Activated CD4-positive, alpha-beta memory T cell treated with anti-CD3 and anti-CD28 coated beads, Interleukin-2, amount 10 ng/mL, durations not matched to agents 7 days and 5 days (primary cell): ENCODE results near the gene CCDC175. TPM values are rescaled to one million over a fixed set of nuclear protein-coding genes. Genes with fewer than 3 reads are reported as not detected.

ENCODE experiments used
- CTCF ChIA-PET: fragments of 350-600 bp; sonication (Branson Sonifier 250); formaldehyde crosslinking; loops from one replicate; lab custom pipeline; 2021; ENCODE audit warnings: antibody characterized with exemption, inconsistent platforms; lab: Charles Lee
- POLR2A ChIA-PET: fragments of 350-600 bp; sonication (Branson Sonifier 250); formaldehyde crosslinking; loops from one replicate; lab custom pipeline; 2021; ENCODE audit warnings: antibody characterized with exemption; lab: Charles Lee
- DNase-seq: peaks from one replicate; pipeline ENCODE4 v3.0.0-alpha.2; 2020
- H3K27ac Mint-ChIP-seq: one replicate; pipeline ENCODE4 v1.8.0; 2021; ENCODE audit warnings: mild to moderate bottlenecking, mixed read lengths
- H3K27me3 Mint-ChIP-seq: one replicate; pipeline ENCODE4 v1.8.0; 2021; ENCODE audit warnings: mixed read lengths
- H3K36me3 Mint-ChIP-seq: one replicate; pipeline ENCODE4 v1.8.0; 2021; ENCODE audit warnings: low read depth, mixed read lengths
- H3K4me1 Mint-ChIP-seq: one replicate; pipeline ENCODE4 v1.8.0; 2021; ENCODE audit warnings: mixed read lengths
- H3K4me3 Mint-ChIP-seq: one replicate; pipeline ENCODE4 v1.8.0; 2021; ENCODE audit warnings: mild to moderate bottlenecking, mixed read lengths
- H3K9me3 Mint-ChIP-seq: one replicate; pipeline ENCODE4 v1.8.0; 2021; ENCODE audit warnings: mixed read lengths
- total RNA-seq, 2 experiments: library from RNA; stranded (reverse); gene quantifications; one replicate each; pipeline ENCODE4 v1.2.3, GENCODE V29; 2021

CCDC175 gene
- total RNA-seq, 2 experiments from 2014 or later, result not detected

DNA sequence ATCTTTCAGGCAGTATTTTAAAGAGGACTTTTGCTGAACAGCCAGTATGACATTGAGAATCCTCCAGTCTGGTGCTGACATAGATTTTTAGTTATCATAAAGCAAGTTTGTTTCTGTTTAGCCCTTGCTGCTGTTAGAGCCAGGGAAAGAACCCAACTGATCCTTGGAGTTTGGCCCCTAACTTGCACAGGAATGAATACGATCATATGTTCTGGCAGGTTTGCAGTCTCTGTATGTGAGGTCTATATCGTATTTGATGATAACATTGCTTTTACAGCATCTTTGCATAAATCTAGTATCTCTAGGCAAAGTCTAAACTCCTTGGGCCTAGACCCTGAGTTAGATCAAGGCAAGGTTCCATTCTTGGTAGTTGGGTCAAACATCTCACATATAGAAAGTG lies 4.3 kb upstream of the CCDC175 start:
- Mint-ChIP-seq H3K27ac (no peak overlapping the region), H3K36me3 (no peaks in the 10 kb centered on the region), H3K27me3 (peaks cover 2% of the 10 kb centered on the region), H3K4me3 (no peak overlapping the region), H3K9me3 (no peaks in the 10 kb centered on the region), H3K4me1 (peaks cover 7% of the 10 kb centered on the region)
- no peak for DNase-seq
- ChIA-PET CTCF (no interaction called here), POLR2A (no interaction called here)

DNA sequence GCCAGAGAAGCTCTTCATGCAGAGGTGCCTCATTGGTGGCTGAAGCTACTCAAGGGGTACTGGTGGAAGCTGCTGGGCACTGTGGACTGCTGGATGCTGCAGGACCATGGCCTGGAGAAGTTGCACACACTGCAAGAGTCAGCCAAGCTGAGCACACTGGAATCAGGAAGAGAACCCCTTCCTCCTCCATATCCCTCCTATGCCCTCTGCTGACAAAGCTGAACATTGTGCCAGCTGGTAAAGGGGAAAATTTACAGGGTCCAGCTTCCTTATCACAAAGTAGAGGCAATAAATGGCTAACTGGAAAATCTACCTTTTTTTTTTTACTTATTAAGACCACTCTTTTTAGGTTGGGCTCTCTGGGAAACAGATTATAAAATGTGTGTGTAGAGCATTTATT lies 6.5 kb downstream of the CCDC175 start:
- ChIA-PET CTCF (interaction anchor here (0.7 kb wide), 1 partner anchor 228 kb away, joined by 4 read pairs; no protein-coding TSS in a partner anchor), POLR2A (interaction anchor here (0.6 kb wide), 1 partner anchor 260 kb away, joined by 4 read pairs; no protein-coding TSS in a partner anchor)
- no peak for DNase-seq
- H3K4me3 Mint-ChIP-seq, result no peak overlapping the region
- H3K27ac Mint-ChIP-seq, result no peak overlapping the region
- H3K36me3 Mint-ChIP-seq, result no peaks in the 10 kb centered on the region
- H3K4me1 Mint-ChIP-seq, result no peaks in the 10 kb centered on the region
- H3K27me3 Mint-ChIP-seq, result peaks cover 21% of the 10 kb centered on the region
- no peaks in the 10 kb centered on the region for H3K9me3 Mint-ChIP-seq

DNA sequence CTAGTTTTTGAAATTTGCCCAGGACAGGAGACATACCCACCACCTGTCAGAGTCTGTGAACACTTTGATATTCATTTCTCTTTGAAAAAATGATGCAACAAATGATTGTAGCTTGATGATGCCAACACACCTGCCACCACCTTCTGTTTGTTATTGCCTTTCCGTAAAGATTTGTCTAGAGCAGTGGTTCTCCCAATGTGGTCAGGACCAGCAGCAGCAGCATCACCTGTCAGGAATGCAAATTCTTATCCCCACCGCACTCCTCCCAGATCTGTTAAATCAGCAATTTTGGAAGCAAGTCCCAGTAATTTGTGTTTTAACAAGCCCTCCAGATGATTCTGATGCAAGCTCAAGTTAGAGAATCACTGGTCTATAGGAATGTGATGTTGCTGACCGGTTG lies 9.9 kb downstream of the CCDC175 start:
- POLR2A ChIA-PET, result no interaction called here
- CTCF ChIA-PET, result interaction anchor here (0.9 kb wide), 1 partner anchor 9 kb away, joined by 3 read pairs; no protein-coding TSS in a partner anchor
- Mint-ChIP-seq H3K4me3 (no peak overlapping the region), H3K4me1 (no peaks in the 10 kb centered on the region), H3K27me3 (peaks cover 22% of the 10 kb centered on the region), H3K9me3 (no peaks in the 10 kb centered on the region), H3K36me3 (no peaks in the 10 kb centered on the region), H3K27ac (no peak overlapping the region)
- DNase-seq, result no peak

DNA sequence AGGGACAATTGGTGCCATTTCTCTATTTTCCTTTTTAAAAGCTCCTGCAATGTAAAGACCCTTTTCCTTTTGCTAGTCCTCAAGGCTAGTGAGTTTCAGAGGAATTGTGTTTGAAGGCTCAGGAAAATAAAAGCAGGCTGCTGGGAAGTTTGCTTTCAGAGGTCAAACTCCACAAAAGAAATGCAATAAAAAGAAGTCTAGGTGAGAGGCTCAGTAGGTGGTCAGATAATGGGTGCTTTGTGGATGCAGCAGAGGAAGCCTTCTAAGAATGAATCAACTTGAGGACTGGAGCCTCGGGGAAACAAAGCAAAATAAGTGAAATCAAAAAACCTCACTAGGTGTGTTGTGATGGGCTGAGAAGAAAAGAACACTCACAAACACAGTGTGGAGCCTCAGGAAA lies 10.3 kb downstream of the CCDC175 start:
- POLR2A ChIA-PET, result no interaction called here

DNA sequence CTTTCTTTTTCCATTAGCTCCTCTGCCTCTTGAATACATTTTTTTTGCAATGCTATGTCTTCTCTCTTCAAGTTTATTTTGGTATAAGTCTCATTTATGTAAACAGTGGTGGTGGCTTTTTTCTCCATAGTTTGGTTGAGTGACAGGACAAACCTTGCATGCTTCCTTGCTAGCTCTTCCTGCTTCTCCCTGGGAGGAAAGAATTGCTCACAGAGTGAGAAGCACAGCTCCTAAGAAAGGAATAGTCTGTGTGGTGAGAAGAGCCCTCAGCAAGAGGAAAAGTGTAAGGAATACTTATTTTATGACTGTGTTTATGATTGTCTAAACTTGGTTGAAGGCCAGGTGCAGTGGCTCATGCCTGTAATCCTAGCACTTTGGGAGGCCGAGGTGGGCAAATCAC lies 11.5 kb downstream of the CCDC175 start:
- H3K4me1 Mint-ChIP-seq, result no peaks in the 10 kb centered on the region
- H3K36me3 Mint-ChIP-seq, result no peaks in the 10 kb centered on the region
- no peak overlapping the region for H3K27ac Mint-ChIP-seq
- H3K4me3 Mint-ChIP-seq, result no peak overlapping the region
- no peaks in the 10 kb centered on the region for H3K9me3 Mint-ChIP-seq
- peaks cover 21% of the 10 kb centered on the region for H3K27me3 Mint-ChIP-seq
- no peak for DNase-seq
- ChIA-PET CTCF (no interaction called here), POLR2A (no interaction called here)

More for the DNA sequence above, 10.3 kb downstream of the CCDC175 start:
- no peak for DNase-seq
- Mint-ChIP-seq H3K4me1 (no peaks in the 10 kb centered on the region), H3K9me3 (no peaks in the 10 kb centered on the region), H3K4me3 (no peak overlapping the region), H3K27me3 (peaks cover 21% of the 10 kb centered on the region), H3K36me3 (no peaks in the 10 kb centered on the region), H3K27ac (no peak overlapping the region)
- CTCF ChIA-PET, result interaction anchor here (0.9 kb wide), 1 partner anchor 10 kb away, joined by 3 read pairs; no protein-coding TSS in a partner anchor

DNA sequence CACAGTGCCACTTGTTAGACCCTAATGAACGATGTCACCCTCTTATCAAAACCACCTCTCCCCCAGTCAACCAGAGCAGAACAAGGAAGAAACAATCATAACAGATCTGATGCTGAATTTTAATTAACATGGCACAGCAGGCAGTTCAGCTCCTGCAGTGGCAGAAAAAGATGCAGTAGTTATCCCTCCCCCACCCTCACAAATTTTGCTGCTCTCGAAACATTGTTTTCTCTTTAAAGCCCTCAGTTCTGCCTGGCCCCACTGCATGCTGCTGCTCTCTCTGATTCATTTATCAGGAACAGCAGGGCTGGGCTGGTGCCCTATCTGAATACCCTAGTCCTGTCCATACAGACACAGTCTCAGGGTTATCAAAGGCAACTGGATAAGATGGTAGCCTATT lies 12.2 kb downstream of the CCDC175 start:
- no peaks in the 10 kb centered on the region for H3K4me1 Mint-ChIP-seq
- no peak overlapping the region for H3K4me3 Mint-ChIP-seq
- DNase-seq, result no peak
- no peak overlapping the region for H3K27ac Mint-ChIP-seq
- H3K9me3 Mint-ChIP-seq, result no peaks in the 10 kb centered on the region
- ChIA-PET CTCF (no interaction called here), POLR2A (no interaction called here)
- peaks cover 21% of the 10 kb centered on the region for H3K27me3 Mint-ChIP-seq
- H3K36me3 Mint-ChIP-seq, result no peaks in the 10 kb centered on the region

DNA sequence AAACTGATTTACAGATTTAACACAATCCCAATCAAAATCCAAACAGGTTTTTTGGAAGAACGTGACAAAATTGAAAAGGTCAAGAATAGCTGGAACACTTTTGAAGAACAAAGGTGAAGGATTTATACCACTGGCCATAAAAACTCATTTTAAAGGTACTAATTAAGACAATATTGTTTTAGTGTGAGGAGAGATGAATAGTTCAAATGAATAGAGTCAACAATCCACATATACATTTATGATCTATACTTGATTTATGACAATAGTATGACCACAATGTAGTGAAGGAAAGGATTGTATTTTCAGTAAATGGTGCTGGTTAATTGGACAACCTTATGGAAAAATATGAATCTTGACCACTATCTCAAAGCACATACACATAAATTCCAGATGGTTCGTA lies 29.3 kb downstream of the CCDC175 start:
- ChIA-PET CTCF (interaction anchor here (1.8 kb wide), 1 partner anchor 29 kb away, joined by 4 read pairs; the partner anchor contains the start of gene CCDC175), POLR2A (no interaction called here)
- Mint-ChIP-seq H3K4me3 (no peak overlapping the region), H3K4me1 (no peaks in the 10 kb centered on the region), H3K27me3 (peaks cover 1% of the 10 kb centered on the region), H3K9me3 (no peaks in the 10 kb centered on the region), H3K36me3 (no peaks in the 10 kb centered on the region), H3K27ac (no peak overlapping the region)
- DNase-seq, result no peak

DNA sequence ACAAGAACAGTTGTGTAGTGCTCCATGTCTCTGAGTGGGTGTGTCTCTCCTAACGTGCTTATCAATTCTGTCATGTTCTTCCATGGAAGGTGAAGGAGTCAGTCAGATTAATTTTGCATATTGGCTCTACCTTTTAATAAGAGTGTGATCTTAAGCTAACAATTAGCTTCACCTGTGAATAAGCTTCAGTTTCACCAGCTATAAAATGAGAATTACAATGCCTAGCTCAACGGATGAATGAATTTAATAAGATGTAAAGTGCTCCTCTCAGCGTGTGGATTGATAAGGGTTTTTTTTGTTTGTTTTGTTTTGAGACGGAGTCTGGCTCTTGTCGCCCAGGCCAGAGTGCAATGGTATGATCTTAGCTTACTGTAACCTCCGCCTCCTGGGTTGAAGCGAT lies 32.7 kb downstream of the CCDC175 start:
- H3K9me3 Mint-ChIP-seq, result no peaks in the 10 kb centered on the region
- no peak overlapping the region for H3K27ac Mint-ChIP-seq
- no peak for DNase-seq
- ChIA-PET CTCF (no interaction called here), POLR2A (no interaction called here)
- no peaks in the 10 kb centered on the region for H3K4me1 Mint-ChIP-seq
- H3K27me3 Mint-ChIP-seq, result peaks cover 2% of the 10 kb centered on the region
- H3K4me3 Mint-ChIP-seq, result no peak overlapping the region
- no peaks in the 10 kb centered on the region for H3K36me3 Mint-ChIP-seq

DNA sequence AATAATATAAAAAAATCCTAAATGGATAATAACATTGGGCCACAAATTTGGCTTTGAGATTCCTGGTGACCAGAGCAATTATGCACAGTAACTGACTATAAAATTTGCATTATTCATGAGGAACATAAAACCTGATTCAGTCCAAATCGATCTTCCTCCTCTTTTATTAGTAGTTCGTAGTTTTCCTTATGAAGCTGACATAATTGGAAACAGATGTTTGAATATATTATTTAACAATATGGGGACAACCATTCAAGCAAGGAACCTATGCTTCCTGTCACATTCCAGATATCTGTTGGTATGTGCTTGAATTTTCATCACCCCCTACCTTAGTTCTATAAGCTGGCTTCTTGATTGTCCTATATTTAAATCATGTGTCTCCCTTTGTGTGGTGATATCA lies 34.9 kb downstream of the CCDC175 start:
- no peak overlapping the region for H3K4me3 Mint-ChIP-seq
- no peak for DNase-seq
- ChIA-PET POLR2A (no interaction called here), CTCF (no interaction called here)
- H3K27ac Mint-ChIP-seq, result no peak overlapping the region
- H3K27me3 Mint-ChIP-seq, result peaks cover 6% of the 10 kb centered on the region
- H3K9me3 Mint-ChIP-seq, result no peaks in the 10 kb centered on the region
- H3K4me1 Mint-ChIP-seq, result no peaks in the 10 kb centered on the region
- H3K36me3 Mint-ChIP-seq, result no peaks in the 10 kb centered on the region

DNA sequence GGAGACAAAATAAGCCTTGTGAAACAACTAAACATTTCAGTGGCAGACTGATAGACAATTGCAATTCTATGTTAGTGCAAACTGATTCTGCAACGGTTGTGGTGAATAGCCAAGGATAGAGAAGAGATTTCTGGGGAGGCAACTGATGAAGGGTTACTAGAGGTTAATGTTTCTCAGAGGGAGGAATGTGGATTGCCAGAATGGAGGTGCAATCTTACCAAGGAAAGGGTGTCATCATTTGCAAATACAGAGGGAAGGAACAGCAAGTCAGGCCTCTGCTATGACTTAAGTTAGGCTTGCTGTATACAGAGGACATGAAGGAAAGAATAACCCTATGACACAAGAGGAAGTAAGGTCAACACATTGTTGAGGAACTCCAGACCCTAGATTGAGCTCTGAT lies 35.8 kb downstream of the CCDC175 start:
- DNase-seq, result no peak
- Mint-ChIP-seq H3K36me3 (no peaks in the 10 kb centered on the region), H3K27ac (no peak overlapping the region), H3K9me3 (no peaks in the 10 kb centered on the region), H3K4me3 (no peak overlapping the region), H3K27me3 (peaks cover 4% of the 10 kb centered on the region), H3K4me1 (no peaks in the 10 kb centered on the region)
- ChIA-PET CTCF (no interaction called here), POLR2A (no interaction called here)

DNA sequence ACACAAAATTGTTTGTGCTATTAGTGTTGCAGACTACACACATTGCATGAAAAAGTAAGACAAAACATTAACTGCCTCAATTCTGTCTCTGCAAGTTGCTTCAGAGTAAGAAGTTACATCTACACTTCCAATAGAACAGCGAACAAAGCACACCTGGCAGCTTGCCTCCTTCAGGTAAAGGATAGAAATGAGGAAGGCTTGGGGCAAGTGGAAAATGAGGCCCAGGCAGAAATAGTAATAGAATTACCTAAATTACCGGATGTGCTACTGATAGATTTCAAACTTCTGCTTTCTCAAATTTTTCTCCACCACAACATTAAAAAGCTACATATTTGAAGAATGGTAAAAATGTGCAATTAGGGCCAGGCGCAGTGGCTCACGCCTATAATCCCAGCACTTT lies 37.7 kb downstream of the CCDC175 start:
- H3K4me1 Mint-ChIP-seq, result no peaks in the 10 kb centered on the region

DNA sequence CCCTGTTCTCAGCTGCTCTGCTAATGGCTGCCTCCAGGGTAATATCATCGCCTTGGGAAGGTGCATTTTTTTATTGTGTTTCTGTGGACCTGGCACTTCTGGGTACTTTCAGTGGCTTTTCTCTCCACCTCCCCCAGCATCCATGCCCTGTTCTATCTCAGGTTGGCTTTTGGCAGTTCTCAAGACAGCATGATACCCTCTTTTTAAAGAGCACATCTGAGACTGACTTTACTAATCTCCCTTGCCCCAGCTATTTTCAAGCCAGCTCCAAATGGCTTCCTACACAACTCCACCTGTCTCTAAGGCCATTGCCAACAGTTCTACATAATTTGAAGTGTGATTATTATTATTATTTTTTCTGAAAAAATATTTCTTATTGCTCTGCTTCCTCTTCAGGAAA lies 39.1 kb downstream of the CCDC175 start:
- Mint-ChIP-seq H3K36me3 (no peaks in the 10 kb centered on the region), H3K27ac (no peak overlapping the region), H3K4me3 (no peak overlapping the region), H3K4me1 (no peaks in the 10 kb centered on the region), H3K27me3 (peaks cover 4% of the 10 kb centered on the region), H3K9me3 (no peaks in the 10 kb centered on the region)
- ChIA-PET CTCF (no interaction called here), POLR2A (no interaction called here)
- DNase-seq, result no peak

More for the DNA sequence above, 37.7 kb downstream of the CCDC175 start:
- ChIA-PET POLR2A (no interaction called here), CTCF (no interaction called here)
- H3K27ac Mint-ChIP-seq, result no peak overlapping the region
- no peak overlapping the region for H3K4me3 Mint-ChIP-seq
- no peaks in the 10 kb centered on the region for H3K9me3 Mint-ChIP-seq
- DNase-seq, result no peak
- no peaks in the 10 kb centered on the region for H3K36me3 Mint-ChIP-seq
- peaks cover 4% of the 10 kb centered on the region for H3K27me3 Mint-ChIP-seq

DNA sequence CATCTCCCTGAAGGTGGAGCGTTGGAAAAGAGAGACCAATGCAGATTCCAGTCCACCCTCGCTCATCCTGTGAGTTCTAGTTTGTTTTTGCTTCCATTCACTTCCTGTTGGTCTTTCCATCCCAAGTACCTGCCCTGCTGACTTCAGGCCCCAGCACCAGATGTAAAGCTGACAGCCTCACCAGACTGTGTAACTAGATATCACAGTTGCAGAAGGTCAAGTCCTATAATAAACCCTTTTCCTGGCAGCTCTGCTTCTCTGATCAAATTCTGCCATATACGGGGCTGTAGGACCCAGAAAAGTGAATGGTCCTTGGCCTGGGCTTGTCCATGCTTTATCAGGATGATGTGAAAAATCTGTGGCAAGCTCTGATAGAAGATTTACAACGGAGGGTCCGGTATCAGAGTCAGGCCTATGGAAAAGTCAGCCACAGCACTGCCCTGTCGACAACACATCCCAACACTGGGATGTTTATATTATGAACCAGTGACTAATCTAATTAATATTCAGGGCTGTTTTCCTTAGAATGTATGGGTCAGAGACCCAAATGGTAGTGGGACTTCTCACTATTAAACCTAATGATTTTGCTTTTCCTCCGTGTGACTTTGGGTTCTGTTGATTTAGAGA lies 42.1 kb downstream of the CCDC175 start:
- Mint-ChIP-seq H3K4me3 (no peak overlapping the region), H3K27ac (no peak overlapping the region), H3K36me3 (no peaks in the 10 kb centered on the region), H3K4me1 (no peaks in the 10 kb centered on the region), H3K9me3 (no peaks in the 10 kb centered on the region), H3K27me3 (peaks cover 14% of the 10 kb centered on the region)
- DNase-seq, result no peak
- ChIA-PET POLR2A (no interaction called here), CTCF (no interaction called here)

DNA sequence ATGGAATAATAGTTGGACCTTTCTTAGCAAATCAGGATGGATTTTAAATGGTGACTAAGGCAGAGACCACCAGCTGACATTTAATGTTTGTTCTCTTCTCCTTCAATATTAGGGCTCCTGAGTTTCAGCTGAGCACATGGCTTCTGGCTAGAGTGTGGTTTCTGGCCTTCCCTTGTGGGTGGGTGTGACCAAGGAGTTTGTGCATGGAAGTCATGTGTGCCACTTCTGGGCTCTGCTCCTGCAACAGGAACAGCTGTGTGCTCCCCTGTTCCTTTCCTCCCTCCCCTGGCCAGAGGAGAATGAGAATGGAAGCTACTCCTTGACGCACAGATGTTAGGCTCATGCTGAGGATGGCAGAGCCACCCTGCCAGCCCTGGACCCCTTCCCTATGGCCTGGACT lies 44.2 kb downstream of the CCDC175 start:
- Mint-ChIP-seq H3K36me3 (no peaks in the 10 kb centered on the region), H3K4me3 (no peak overlapping the region), H3K9me3 (no peaks in the 10 kb centered on the region), H3K27ac (no peak overlapping the region), H3K4me1 (no peaks in the 10 kb centered on the region), H3K27me3 (peaks cover 12% of the 10 kb centered on the region)
- ChIA-PET CTCF (no interaction called here), POLR2A (no interaction called here)
- no peak for DNase-seq
